ENCODE results near the gene DDN.
A peak's percentile ranks its signal among the peaks of the same experiment; 100 is the strongest.

The DDN gene

DNA sequence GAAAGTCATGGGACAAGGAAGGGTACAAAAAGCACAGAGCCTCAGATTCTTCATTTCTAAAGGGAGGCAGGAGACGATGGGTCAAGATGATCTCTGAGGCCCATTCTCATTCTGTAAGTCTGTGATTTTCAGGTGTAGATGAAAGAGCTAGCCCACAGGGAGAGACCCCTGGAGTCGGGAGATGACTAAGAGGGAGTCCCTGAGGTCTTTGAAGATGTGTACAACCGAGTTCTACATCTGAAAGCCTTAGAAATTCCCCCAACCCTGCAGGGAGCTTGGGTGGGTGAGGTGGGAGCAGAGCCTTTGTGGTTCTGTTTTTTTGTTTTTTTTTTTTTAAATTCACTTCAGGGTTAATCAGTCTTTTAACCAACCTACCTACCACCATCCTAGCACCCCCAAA lies 30.7 kb downstream of the DDN start:
- H3K9me2 ChIP-seq (ENCODE audit: low read depth, low read length) = no peaks in the 10 kb centered on the region
- H3K4me2 ChIP-seq (ENCODE audit: low read length) = no peak overlapping the region
- no peaks in the 10 kb centered on the region for H3K36me3 ChIP-seq (ENCODE audit: insufficient read depth, low read length)
- H3K9me3 ChIP-seq (ENCODE audit: low read length) = no peaks in the 10 kb centered on the region
- no peak overlapping the region for H3K9ac ChIP-seq (ENCODE audit: low read length)
- no peaks in the 10 kb centered on the region for H4K20me1 ChIP-seq (ENCODE audit: insufficient read depth, low read length)
- H3K27me3 ChIP-seq (ENCODE audit: insufficient read depth, low read length) = peaks cover 18% of the 10 kb centered on the region; the same call in 1 of the 2 replicates
- H3K79me2 ChIP-seq (ENCODE audit: insufficient read depth, low read length) = no peaks in the 10 kb centered on the region
- H3K27ac ChIP-seq (ENCODE audit: low read depth, low read length, poor library complexity, severe bottlenecking) = no peak overlapping the region
- no peaks in the 10 kb centered on the region for H3F3A ChIP-seq (ENCODE audit: insufficient read depth, low read length)
- no peak overlapping the region for H2AFZ ChIP-seq (ENCODE audit: low read length)
- peaks cover 21% of the 10 kb centered on the region for H3K4me1 ChIP-seq (ENCODE audit: insufficient read depth, low read length, severe bottlenecking)
- TF ChIP-seq, protein P1, sequence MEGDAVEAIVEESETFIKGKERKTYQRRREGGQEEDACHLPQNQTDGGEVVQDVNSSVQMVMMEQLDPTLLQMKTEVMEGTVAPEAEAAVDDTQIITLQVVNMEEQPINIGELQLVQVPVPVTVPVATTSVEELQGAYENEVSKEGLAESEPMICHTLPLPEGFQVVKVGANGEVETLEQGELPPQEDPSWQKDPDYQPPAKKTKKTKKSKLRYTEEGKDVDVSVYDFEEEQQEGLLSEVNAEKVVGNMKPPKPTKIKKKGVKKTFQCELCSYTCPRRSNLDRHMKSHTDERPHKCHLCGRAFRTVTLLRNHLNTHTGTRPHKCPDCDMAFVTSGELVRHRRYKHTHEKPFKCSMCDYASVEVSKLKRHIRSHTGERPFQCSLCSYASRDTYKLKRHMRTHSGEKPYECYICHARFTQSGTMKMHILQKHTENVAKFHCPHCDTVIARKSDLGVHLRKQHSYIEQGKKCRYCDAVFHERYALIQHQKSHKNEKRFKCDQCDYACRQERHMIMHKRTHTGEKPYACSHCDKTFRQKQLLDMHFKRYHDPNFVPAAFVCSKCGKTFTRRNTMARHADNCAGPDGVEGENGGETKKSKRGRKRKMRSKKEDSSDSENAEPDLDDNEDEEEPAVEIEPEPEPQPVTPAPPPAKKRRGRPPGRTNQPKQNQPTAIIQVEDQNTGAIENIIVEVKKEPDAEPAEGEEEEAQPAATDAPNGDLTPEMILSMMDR (IDR thresholded peaks at IDR 0.05; ENCODE audit: low read length) = no peak
- no peak for TF ChIP-seq EZH2 (IDR thresholded peaks at IDR 0.05; ENCODE audit: borderline replicate concordance, low read length)
- H3K4me3 ChIP-seq (ENCODE audit: low read depth, low read length, poor library complexity, severe bottlenecking) = no peak overlapping the region

DNA sequence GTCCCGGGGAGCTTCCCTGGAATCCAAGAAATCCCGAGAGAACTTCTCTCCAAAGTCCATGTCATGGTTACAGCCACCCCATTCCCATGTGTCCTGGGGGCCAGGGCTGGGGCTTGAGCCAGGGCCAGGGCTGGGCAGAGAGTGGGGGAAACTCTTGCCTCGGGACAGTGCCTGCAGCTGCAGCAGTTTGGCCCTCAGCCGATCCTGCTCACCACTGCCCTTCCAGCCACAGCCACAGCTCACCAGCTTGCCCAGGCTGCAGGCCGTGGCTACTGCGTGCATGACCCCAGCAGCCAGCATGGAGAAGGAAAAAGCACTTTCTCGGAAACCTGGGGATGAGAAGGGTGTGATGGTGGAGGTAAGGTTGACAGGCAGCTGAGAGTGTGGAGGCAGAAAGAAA lies 31.2 kb downstream of the DDN start:
- TF ChIP-seq, protein P1 (IDR thresholded peaks at IDR 0.05; ENCODE audit: low read length) = no peak
- TF ChIP-seq EZH2 (IDR thresholded peaks at IDR 0.05; ENCODE audit: borderline replicate concordance, low read length) = no peak
- no peak overlapping the region for H2AFZ ChIP-seq (ENCODE audit: low read length)
- H3K4me2 ChIP-seq (ENCODE audit: low read length) = no peak overlapping the region
- H3K4me1 ChIP-seq (ENCODE audit: insufficient read depth, low read length, severe bottlenecking) = peaks cover 21% of the 10 kb centered on the region
- H3K9ac ChIP-seq (ENCODE audit: low read length) = no peak overlapping the region
- H3K79me2 ChIP-seq (ENCODE audit: insufficient read depth, low read length) = no peaks in the 10 kb centered on the region
- H3K4me3 ChIP-seq (ENCODE audit: low read depth, low read length, poor library complexity, severe bottlenecking) = no peak overlapping the region
- no peaks in the 10 kb centered on the region for H3F3A ChIP-seq (ENCODE audit: insufficient read depth, low read length)
- H3K36me3 ChIP-seq (ENCODE audit: insufficient read depth, low read length) = no peaks in the 10 kb centered on the region
- H3K9me3 ChIP-seq (ENCODE audit: low read length) = no peaks in the 10 kb centered on the region
- H3K27me3 ChIP-seq (ENCODE audit: insufficient read depth, low read length) = peaks cover 13% of the 10 kb centered on the region; the same call in 1 of the 2 replicates
- H4K20me1 ChIP-seq (ENCODE audit: insufficient read depth, low read length) = no peaks in the 10 kb centered on the region
- no peak overlapping the region for H3K27ac ChIP-seq (ENCODE audit: low read depth, low read length, poor library complexity, severe bottlenecking)
- H3K9me2 ChIP-seq (ENCODE audit: low read depth, low read length) = no peaks in the 10 kb centered on the region

DNA sequence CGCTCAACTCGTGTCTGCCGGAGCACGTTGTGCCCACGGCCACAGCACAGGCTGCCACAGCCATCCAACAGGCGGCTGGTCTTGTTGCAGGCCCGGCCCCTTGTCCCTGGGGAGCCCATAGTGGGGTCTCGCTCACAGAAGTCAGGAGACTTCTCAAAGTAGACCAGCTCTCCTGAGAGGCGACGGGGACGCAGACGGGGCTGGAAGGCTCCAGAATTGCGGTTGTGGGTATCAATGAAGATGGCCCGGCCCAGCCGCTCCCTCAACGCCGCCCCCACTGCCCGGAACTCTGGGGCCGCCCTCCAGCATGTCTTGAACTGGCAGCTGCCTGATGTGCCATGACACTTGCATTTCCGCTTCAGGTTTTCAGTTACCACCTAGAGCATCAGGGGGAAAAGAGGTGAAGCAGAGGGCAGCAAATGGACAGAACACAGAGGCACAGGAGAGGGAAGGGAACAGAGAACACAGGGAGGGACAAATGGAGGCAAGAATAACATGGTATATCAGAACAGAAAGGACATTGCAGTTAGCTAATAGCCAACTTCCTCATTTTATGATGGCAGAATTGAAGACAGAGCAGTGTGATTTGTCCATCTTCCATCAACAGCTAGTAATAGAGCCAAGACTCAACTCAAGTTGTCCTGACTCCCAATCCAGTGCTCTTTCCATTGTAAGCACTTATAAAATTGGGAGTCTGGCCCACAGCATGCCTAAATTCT lies 32.8 kb downstream of the DDN start:
- H3F3A ChIP-seq (ENCODE audit: insufficient read depth, low read length) = no peaks in the 10 kb centered on the region
- H3K4me1 ChIP-seq (ENCODE audit: insufficient read depth, low read length, severe bottlenecking) = peaks cover 21% of the 10 kb centered on the region
- TF ChIP-seq, protein P1 (IDR thresholded peaks at IDR 0.05; ENCODE audit: low read length) = no peak
- TF ChIP-seq EZH2 (IDR thresholded peaks at IDR 0.05; ENCODE audit: borderline replicate concordance, low read length) = no peak
- H3K9me2 ChIP-seq (ENCODE audit: low read depth, low read length) = no peaks in the 10 kb centered on the region
- H3K4me2 ChIP-seq (ENCODE audit: low read length) = peak overlapping the region; percentile 49
- no peaks in the 10 kb centered on the region for H3K36me3 ChIP-seq (ENCODE audit: insufficient read depth, low read length)
- H3K79me2 ChIP-seq (ENCODE audit: insufficient read depth, low read length) = no peaks in the 10 kb centered on the region
- peak overlapping the region; percentile 46 for H3K4me3 ChIP-seq (ENCODE audit: low read depth, low read length, poor library complexity, severe bottlenecking)
- no peaks in the 10 kb centered on the region for H4K20me1 ChIP-seq (ENCODE audit: insufficient read depth, low read length)
- H3K9ac ChIP-seq (ENCODE audit: low read length) = peak overlapping the region; percentile 38; the same call in 1 of the 2 replicates
- H2AFZ ChIP-seq (ENCODE audit: low read length) = peak overlapping the region; percentile 91
- H3K27ac ChIP-seq (ENCODE audit: low read depth, low read length, poor library complexity, severe bottlenecking) = peak overlapping the region; percentile 31
- H3K9me3 ChIP-seq (ENCODE audit: low read length) = no peaks in the 10 kb centered on the region
- peaks cover 10% of the 10 kb centered on the region; the same call in 1 of the 2 replicates for H3K27me3 ChIP-seq (ENCODE audit: insufficient read depth, low read length)

Measured in OCI-LY1 (cell line).